Prostate gland (tissue), 2 donors: ENCODE measurements around the gene LMO7.

Source experiments
- POLR2A ChIP-seq: fragments of 450-650 bp; IDR thresholded peaks from one replicate; pipeline ENCODE4 v1.6.1; 2016; ENCODE audit warnings: antibody characterized with exemption, mild to moderate bottlenecking
- POLR2AphosphoS5 ChIP-seq: sonication (generic); formaldehyde crosslinking; IDR thresholded peaks from one replicate; pipeline ENCODE4 v1.6.1; 2017; ENCODE audit warnings: antibody characterized with exemption
- TF ChIP-seq, protein P1 (sequence below), 4 experiments: fragments of 200-600 bp in 2 of 4; fragments of 450-650 bp in 2 of 4; sonication (generic) in 2 of 4; IDR thresholded peaks; 1 replicate in 3 of 4; 2 replicates in 1 of 4; pipeline ENCODE4 v1.5.1; 2016 to 2019; ENCODE audit warnings: antibody characterized with exemption in 4 of 4, mild to moderate bottlenecking in 2 of 4, moderate library complexity in 2 of 4

DNA sequence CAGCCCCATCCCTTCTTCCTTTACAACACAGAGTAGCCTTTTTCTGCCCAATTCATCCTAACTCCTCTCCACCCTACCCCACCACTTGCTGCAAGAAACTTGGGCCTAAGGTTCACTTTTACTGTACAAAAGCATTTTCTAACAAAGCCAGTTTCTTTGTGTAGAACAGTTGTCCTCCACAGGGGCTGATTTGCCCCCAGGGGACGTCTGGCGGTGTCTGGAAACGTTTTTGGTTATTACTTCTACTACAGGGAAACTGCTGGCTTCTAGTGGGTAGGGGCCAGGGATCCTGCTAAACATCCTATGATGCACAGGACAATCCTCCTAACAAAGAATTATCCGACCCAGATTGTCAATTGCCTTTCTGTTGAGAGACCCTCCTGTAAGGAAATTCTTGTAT is 7.3 kb upstream of the LMO7 start:
- TF ChIP-seq, protein P1, sequence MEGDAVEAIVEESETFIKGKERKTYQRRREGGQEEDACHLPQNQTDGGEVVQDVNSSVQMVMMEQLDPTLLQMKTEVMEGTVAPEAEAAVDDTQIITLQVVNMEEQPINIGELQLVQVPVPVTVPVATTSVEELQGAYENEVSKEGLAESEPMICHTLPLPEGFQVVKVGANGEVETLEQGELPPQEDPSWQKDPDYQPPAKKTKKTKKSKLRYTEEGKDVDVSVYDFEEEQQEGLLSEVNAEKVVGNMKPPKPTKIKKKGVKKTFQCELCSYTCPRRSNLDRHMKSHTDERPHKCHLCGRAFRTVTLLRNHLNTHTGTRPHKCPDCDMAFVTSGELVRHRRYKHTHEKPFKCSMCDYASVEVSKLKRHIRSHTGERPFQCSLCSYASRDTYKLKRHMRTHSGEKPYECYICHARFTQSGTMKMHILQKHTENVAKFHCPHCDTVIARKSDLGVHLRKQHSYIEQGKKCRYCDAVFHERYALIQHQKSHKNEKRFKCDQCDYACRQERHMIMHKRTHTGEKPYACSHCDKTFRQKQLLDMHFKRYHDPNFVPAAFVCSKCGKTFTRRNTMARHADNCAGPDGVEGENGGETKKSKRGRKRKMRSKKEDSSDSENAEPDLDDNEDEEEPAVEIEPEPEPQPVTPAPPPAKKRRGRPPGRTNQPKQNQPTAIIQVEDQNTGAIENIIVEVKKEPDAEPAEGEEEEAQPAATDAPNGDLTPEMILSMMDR (IDR thresholded peaks at IDR 0.05): no peak
- no peak for TF ChIP-seq POLR2A
- TF ChIP-seq POLR2AphosphoS5: no peak
